Measurements from ENCODE around the gene ELMO3. TPM values are rescaled to one million over a fixed set of nuclear protein-coding genes. Genes with fewer than 3 reads are reported as not detected.

The ELMO3 gene
- total and polyA plus RNA-seq, 2 of the 13 experiments (the other 11 are each of a cell fraction or from before 2014, with no cell fraction given): 2.6 to 4.0 TPM

DNA sequence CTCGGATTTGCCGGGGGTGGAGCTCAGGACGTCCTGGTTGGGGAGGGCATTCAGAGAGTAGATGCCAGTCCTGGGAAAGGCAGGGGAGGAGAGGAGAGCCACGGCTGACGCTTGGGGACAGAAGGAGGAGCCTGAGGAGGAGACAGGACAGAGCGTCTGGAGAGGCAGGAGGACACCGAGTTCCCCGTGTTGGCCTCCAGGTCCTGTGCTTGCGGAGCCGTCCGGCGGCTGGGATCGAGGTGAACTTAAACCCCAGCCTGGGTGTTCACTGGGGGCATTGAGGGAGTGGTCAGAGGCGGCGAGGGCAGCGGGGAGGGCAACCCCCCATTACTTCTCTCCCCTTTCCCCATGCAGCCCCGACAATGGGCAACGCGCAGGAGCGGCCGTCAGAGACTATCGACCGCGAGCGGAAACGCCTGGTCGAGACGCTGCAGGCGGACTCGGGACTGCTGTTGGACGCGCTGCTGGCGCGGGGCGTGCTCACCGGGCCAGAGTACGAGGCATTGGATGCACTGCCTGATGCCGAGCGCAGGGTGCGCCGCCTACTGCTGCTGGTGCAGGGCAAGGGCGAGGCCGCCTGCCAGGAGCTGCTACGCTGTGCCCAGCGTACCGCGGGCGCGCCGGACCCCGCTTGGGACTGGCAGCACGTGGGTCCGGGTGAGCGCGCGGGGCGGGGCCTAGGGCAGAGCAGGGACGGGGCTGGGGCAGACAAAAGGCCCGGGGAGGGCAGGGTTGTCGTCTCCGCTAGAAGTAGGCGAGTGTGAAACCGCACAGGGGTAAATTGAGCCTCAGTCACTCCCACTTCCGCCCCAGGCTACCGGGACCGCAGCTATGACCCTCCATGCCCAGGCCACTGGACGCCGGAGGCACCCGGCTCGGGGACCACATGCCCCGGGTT lies 24.9 kb upstream of the ELMO3 start (continued):
- 0 out of 2 replicates have a peak, but pooled peaks have one; percentile 61 for TF ChIP-seq GFI1 (CRISPR knock-in tag; IDR thresholded peaks at IDR 0.05; ENCODE audit: borderline replicate concordance)
- no peak; the same call in 1 of the 2 replicates for TF ChIP-seq ZNF468 (CRISPR knock-in tag; IDR thresholded peaks at IDR 0.05)
- peak; percentile 78; the same call in 1 of the 2 replicates for TF ChIP-seq KDM1A (CRISPR knock-in tag; IDR thresholded peaks at IDR 0.05)
- TF ChIP-seq SNAI1 (CRISPR knock-in tag; IDR thresholded peaks at IDR 0.05; ENCODE audit: borderline replicate concordance): no peak
- no peak for TF ChIP-seq NCOR1 (IDR thresholded peaks at IDR 0.05; ENCODE audit: borderline replicate concordance, low read length)
- peak; percentile 61; the same call in 1 of the 2 replicates for TF ChIP-seq JDP2 (CRISPR knock-in tag; IDR thresholded peaks at IDR 0.05; ENCODE audit: borderline replicate concordance)
- TF ChIP-seq ZNF672 (CRISPR knock-in tag; IDR thresholded peaks at IDR 0.05): no peak
- TF ChIP-seq FOXO4 (CRISPR knock-in tag; conservative IDR thresholded peaks at IDR 0.05): no peak
- TF ChIP-seq ZBTB3 (CRISPR knock-in tag; IDR thresholded peaks at IDR 0.05; ENCODE audit: borderline replicate concordance, low read depth): no peak
- no peak for TF ChIP-seq KDM5A (IDR thresholded peaks at IDR 0.05; ENCODE audit: borderline replicate concordance, low read length)
- no peak for TF ChIP-seq ZNF496 (CRISPR knock-in tag; IDR thresholded peaks at IDR 0.05; ENCODE audit: insufficient replicate concordance)
- TF ChIP-seq DBP (CRISPR knock-in tag; IDR thresholded peaks at IDR 0.05; ENCODE audit: not compliant biosample characterization): no peak
- TF ChIP-seq ZNF331 (CRISPR knock-in tag; IDR thresholded peaks at IDR 0.05): peak; percentile 94
- TF ChIP-seq, protein P1, sequence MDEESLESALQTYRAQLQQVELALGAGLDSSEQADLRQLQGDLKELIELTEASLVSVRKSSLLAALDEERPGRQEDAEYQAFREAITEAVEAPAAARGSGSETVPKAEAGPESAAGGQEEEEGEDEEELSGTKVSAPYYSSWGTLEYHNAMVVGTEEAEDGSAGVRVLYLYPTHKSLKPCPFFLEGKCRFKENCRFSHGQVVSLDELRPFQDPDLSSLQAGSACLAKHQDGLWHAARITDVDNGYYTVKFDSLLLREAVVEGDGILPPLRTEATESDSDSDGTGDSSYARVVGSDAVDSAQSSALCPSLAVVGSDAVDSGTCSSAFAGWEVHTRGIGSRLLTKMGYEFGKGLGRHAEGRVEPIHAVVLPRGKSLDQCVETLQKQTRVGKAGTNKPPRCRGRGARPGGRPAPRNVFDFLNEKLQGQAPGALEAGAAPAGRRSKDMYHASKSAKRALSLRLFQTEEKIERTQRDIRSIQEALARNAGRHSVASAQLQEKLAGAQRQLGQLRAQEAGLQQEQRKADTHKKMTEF (CRISPR knock-in tag; IDR thresholded peaks at IDR 0.05): peak; percentile 92
- TF ChIP-seq, protein P2, sequence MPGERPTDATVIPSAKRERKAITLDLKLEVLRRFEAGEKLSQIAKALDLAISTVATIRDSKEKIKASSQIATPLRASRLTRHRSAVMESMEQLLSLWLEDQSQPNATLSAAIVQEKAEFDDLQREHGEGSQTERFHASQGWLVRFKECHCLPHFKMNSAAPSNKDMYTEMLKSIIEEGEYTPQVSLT (CRISPR knock-in tag; IDR thresholded peaks at IDR 0.05; ENCODE audit: borderline replicate concordance, low read depth): no peak
- TF ChIP-seq ETV6 (CRISPR knock-in tag; conservative IDR thresholded peaks at IDR 0.05): no peak; the same call in 1 of the 2 replicates
- TF ChIP-seq, protein P3, sequence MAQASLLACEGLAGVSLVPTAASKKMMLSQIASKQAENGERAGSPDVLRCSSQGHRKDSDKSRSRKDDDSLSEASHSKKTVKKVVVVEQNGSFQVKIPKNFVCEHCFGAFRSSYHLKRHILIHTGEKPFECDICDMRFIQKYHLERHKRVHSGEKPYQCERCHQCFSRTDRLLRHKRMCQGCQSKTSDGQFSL (CRISPR knock-in tag; IDR thresholded peaks at IDR 0.05): no peak; the same call in 1 of the 2 replicates
- peak; percentile 45; the same call in 1 of the 2 replicates for TF ChIP-seq CCDC6 (CRISPR knock-in tag; IDR thresholded peaks at IDR 0.05)
- 0 out of 2 replicates have a peak, but pooled peaks have one; percentile 44 for TF ChIP-seq ZBTB39 (CRISPR knock-in tag; IDR thresholded peaks at IDR 0.05)

Data from HepG2 (cell line).